ENCODE data around the gene NRP1.

Gene NRP1

GRCh38 chr10:33216661-33217427, 117.6 kb downstream of the NRP1 start:
- no peak for DNase-seq (ENCODE audit: extremely low read depth in 1 of 2, low read depth in 1 of 2)

DNA sequence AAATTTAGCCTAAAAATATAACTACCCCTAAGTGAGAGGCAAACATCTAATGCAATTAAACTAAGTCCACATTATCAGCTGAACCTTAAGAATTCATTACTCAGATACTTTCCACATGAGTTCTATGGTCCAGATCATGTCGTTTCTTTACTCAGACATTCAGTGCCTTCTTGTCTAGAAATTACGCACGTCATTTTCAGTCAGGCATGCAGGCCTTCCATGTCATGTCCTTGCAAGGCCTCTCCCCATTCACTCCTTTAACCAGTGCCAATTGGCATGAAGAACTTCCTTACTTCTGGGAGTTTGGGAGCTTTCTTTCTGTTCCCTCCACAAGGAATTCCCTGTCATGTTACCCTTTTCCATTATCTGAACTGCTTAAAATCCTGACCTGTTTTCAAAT, 118.8 kb downstream of the NRP1 start:
- no peak for DNase-seq (ENCODE audit: extremely low read depth in 1 of 2, low read depth in 1 of 2)

DNA sequence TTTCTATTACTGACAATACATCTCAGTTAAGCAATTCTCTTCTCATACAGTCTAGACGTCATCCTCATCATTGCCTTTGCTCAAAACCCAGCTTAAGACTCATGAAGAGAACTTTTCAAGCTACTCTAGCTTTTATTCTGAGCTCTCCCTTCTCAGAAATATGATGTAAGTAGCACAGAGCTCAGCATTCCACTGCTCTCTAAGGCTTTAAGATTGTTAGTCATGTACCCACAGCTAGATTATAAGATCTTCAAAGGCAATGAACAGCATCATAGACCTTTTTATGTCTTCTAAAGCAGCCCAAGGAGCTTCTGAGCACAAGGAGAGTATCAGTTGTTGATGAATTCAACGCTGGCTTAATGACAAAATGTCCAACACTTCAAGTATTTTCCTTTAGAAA, 119.3 kb downstream of the NRP1 start:
- no peak for DNase-seq (ENCODE audit: extremely low read depth in 1 of 2, low read depth in 1 of 2)

- DNase-seq (ENCODE audit: extremely low read depth in 1 of 2, low read depth in 1 of 2), result no peak
Observed at GRCh38 chr10:33214174-33214573, 120.3 kb downstream of the NRP1 start.

DNA sequence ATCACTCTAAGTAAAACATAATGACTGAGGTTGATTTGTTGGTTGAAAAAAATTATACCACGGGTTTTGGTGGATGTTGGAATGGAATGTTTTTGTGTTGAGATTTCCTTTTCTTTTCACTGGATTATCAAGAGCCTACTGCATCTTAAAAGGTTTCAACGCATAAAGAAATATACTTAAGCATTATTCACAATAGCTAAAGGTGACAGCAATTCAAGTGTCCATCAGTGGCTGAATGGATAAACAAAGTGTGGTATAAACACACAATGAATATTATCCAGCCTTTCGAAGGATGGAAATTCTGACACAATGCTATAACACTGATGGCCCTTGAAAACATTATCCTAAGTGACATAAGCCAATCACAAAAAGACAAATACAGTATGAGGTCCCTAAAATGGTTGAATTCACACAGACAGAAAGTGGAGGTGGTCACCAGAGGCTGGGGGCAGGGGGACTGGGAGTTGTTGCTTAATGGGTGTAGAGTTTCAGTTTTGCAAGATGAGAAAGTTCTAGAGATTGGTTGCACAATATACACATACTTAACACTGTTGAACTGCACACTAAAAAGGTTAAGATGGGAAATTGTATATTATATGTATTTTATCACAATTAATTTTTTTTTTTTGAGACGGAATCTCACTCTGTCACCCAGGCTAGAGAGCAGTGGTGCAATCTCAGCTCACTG, 122.3 kb downstream of the NRP1 start:
- DNase-seq (ENCODE audit: extremely low read depth in 1 of 2, low read depth in 1 of 2), result no peak

DNA sequence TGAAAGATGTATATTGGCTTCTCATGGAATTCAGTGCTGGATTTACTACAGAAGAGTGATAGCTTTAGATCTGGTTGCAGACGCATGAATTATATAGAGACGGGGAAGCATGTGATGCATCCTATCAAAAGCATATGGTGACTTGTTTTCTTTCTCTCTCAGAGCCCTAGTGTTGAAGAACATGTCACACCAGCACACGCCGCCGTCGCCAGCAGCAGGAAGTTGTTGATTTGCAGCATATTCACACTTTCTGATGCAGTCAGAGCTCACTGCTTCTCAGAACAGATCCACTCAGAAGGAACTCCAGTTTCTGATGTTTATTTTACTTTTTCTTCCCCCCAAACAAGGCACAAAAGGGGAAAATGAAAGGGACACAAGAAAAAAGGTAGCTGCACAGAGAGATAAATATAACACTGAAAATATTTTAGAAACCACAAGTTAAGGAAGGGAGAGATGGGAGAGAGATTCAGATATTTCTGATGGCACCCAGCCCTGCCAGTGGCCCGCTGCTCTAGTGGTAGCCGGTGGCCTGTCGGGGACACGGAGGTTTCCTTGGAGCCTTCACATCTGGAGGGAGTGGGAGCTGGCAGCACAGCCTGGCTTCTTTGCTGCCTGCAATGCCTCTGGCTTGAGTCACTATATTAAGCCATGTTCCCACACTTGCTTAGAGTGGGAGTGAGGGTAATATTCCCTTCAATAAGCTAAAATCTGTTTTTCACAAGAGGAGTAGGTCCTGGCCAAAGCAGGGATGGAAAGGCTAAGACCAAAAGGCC, 123.2 kb downstream of the NRP1 start:
- no peak for DNase-seq (ENCODE audit: extremely low read depth in 1 of 2, low read depth in 1 of 2)

DNA sequence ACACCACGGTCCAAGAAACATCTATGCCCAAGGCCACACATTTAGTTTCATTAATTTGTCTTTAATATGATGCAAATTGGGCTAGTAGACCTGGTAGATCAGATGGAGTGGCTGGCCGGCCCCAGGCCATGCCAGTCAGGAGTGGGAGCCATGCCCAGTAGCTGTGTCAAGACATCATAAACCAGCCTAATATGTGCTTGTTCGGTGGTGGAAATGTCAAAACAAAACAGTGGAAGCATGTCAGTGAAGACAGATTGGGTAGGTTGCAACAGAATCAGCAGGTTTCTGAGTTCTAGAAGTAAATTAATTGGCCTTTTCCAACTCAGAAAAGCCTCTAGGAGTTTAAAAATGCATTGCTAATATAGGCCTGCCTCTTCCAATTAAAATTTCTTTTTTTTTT, 124.7 kb downstream of the NRP1 start:
- DNase-seq (ENCODE audit: extremely low read depth in 1 of 2, low read depth in 1 of 2), result no peak

DNA sequence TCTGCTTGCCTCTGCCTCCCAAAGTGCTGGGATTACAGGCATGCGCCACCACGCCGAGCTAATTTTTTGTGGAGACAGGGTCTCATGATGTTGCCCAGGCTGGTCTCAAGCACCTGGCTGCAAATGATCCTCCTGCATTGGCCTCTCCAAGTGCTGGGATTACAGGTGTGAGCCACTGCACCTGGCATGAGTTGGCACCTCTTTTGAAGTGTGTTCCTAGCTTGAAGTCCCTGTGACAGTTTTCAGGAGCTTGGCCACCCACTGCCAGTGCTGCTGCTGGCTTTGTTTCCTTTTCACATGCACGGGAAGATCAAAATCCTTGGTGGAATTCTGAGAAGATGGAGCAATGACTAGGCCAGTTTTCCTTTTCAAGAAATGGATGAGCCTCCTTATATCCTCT, 126.3 kb downstream of the NRP1 start:
- DNase-seq (ENCODE audit: extremely low read depth in 1 of 2, low read depth in 1 of 2), result no peak

GRCh38 chr10:33204031-33204430, 130.4 kb downstream of the NRP1 start:
- no peak for DNase-seq (ENCODE audit: extremely low read depth in 1 of 2, low read depth in 1 of 2)

DNA sequence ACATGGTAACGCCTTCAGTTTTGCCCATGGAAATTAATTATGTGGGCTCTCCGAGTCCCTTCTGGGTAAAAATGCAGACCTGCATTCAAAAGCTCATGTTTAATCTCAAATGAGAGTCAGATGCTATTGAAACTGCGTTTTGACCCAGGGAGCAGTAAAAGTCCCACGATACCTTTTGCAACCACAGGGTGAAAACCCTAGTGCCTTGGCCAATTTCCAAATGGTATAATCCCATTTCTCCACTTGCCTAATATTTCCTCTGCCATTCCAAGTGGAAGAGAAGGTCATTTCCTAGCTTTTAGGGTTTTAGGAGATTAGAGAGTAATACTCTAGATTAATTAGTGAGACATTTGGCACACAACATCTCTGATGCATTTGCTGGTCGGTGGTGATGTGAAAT, 132.5 kb downstream of the NRP1 start:
- no peak for DNase-seq (ENCODE audit: extremely low read depth in 1 of 2, low read depth in 1 of 2)

- no peak for DNase-seq (ENCODE audit: extremely low read depth in 1 of 2, low read depth in 1 of 2)
Observed at GRCh38 chr10:33201056-33201780, 133.2 kb downstream of the NRP1 start.

DNA sequence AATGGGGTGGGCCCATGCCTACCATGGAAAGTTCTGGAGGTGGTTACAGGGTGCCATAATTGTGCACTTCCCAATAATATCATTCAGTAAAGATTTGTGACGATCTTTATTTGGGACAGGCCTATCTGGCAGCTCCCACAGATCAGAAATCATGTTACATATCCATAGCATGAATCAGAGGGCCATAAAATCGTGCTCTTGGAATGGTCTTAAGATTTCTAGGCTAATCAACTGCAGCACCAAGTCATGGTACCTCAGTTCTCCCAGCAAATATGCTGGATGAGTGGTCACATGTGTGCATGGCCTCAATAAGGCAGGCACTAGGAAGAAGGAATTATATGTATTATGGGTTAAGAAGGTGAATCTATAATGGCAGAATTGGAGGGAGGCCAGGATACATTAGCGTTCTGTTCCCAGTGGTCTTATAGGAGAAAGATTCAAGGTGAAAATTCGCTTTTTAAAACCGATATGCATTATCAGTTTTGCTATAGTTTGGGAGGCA, 134.7 kb downstream of the NRP1 start:
- DNase-seq (ENCODE audit: extremely low read depth in 1 of 2, low read depth in 1 of 2), result no peak

DNA sequence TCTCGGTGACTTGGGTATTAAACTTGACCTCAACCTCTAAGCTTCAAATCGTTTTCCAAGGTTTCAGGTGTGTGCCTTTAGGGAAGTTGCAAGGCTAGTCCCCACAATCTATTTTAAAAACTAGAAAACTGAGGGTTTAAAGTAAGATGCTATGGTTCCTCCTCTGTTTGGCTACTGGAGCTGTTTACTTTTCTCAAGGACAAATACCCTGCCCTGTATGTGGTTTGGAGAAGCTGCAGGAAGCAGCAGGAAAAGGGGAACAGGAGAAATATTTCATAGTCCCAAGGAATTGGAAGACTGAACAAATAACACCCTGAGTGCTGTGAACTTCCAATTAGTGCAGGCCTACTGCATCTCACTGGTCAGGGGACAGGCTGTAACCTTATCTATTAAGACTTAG, 135.9 kb downstream of the NRP1 start:
- no peak for DNase-seq (ENCODE audit: extremely low read depth in 1 of 2, low read depth in 1 of 2)

GRCh38 chr10:33196710-33197491, 137.6 kb downstream of the NRP1 start:
- no peak for DNase-seq (ENCODE audit: extremely low read depth in 1 of 2, low read depth in 1 of 2)

DNA sequence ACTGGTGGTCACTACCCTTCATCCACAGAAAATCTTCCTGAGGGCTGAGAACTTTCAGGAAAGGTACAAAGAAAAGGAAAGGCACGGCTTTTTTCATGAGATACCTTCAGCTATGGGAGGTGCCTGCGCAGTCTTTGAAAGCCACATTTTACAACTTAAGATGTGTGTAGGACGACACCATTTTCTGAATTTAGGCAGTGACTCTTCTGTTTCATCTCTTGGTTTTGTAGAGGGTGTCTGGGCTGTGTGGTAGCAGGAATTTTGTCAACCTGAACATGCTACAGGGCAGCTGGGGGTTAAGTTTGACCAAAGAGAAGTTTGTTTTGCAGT, 138.1 kb downstream of the NRP1 start:
- DNase-seq (ENCODE audit: extremely low read depth in 1 of 2, low read depth in 1 of 2), result no peak

DNA sequence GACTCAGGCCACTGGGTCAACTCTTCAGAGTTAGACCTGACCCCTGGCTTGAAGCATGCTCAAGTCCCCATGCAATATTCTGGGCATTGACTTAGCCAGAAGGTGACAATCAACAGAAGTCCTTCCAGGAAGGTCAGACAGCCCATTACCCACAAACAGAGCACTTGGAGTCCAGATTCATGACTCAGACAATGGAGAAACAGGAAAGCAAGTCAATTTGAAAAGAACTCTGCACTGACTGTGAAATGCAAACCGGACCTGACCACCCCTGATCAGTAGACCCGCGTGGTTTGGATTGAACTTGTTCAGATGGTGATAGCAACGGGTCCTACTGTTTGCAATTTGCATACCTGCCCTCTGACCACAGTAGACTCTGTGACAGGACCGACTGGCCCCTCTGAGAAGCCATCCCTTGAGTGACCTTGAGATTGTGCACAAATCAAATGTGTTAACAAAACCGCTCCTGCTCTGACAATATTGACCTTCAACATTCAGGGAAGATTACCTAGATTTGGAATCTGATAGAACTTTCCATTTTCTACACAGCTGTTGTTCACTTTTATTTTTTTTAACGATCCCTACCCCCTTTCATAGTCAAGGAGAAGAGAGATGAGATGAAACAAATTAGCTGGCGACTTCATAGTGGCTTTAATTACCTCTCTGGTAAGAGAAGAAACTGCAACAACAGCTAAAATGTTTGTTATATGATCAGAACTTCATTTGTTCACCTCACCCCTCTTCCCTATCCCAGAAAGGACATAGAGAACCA, 138.7 kb downstream of the NRP1 start:
- no peak for DNase-seq (ENCODE audit: extremely low read depth in 1 of 2, low read depth in 1 of 2)

DNA sequence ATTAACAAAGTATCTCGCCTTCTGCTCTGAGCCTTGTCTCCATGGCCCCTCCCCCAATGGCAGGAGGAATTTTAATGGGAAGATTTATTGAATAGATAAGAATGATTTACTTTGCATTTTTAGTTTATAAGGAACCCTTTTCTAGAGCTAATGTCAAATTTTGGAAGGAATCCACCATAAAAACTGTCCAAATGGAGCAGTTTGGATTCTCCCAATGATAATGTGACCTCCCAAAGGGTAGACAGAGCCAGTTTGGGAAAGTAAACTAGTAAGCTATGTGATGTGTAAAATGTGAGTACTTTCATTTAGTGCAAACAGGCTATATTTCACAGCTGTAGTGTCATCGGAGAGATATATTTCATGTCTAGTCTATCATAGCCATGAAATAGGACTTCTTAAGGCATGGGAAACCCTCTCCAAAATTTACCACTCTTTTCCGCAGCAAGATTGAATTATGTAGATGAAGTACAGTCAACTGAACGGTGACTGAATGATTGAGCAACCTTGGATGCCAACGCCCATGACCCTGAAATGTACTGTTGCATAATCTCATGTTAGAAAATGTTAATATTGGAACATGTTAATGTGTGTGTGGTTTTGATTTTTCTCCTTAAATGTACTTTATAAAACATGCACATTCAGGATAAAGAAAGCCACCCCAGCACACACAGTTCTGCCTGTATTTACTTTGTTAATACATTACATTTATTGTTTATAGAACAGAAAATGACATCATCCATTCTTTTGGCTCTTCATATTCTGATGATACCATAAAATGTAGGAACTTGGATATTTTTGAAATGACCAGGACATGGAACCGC, 140.6 kb downstream of the NRP1 start:
- DNase-seq (ENCODE audit: extremely low read depth in 1 of 2, low read depth in 1 of 2), result no peak

DNA sequence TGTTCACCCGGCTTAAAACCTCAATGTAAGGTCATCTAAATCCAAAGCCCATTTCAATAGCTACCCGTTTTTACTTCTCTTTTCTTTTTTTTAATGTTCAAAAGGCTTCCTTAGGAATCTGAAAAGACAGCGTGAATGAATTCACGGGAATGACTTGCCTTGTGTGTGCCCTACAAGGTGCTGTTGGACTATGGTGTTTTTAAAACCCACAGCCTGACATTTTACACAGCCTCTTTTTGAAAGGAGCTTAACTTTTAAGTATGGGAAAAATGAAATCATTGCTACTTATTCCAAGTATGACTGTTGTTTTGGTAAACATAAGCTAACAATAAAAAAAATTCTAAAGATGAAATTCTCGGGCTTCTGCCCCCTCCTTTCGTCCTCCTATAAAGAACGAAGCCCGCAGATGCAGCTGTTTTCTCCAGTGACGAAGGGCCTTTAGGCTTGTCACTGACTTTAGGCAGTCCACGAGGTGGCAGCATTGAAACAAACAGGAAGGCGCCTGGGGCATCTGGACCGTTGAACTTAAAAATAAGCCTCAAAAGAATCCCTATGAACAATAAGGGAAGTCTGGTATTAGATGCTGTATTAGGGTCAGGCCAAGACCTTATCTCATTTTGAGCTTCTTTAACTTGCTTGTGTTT, 141.3 kb downstream of the NRP1 start:
- DNase-seq (ENCODE audit: extremely low read depth in 1 of 2, low read depth in 1 of 2), result peak; percentile 38 to 57
